T-cell (primary cell): ENCODE results near the gene DLG1. TPM values are rescaled to one million over a fixed set of nuclear protein-coding genes. Genes with fewer than 3 reads are reported as not detected.

Experiments used
- ATAC-seq, 4 experiments: fragments of 200-7000 bp in 3 of 4; fragments of 150-1000 bp in 1 of 4; cut with Tn5 transposase; replicated peaks in 1 of 4; 1 replicate in 3 of 4; 2 replicates in 1 of 4; pipeline ENCODE4 v1.10.0; 2021; ENCODE audit warnings: moderate library complexity in 3 of 4, mild to moderate bottlenecking in 2 of 4, moderate number of reproducible peaks in 1 of 4
- CTCF ChIA-PET, 2 donors: fragments of 300-600 bp; sonication (Branson Sonifier 250); formaldehyde crosslinking; loops; one replicate each; lab custom pipeline; 2022; ENCODE audit warnings: antibody characterized with exemption in 2 of 2; lab: Charles Lee
- POLR2A ChIA-PET, 2 donors: fragments of 300-600 bp; sonication (Branson Sonifier 250); formaldehyde crosslinking; loops; one replicate each; lab custom pipeline; 2022; ENCODE audit warnings: antibody characterized with exemption in 2 of 2; lab: Charles Lee
- DNase-seq, 35 experiments: peaks; one replicate each; pipeline versions ENCODE4 v3.0.0 to v3.0.0-alpha.2; 2013 to 2023
- H3K27ac ChIP-seq: one replicate; pipeline ENCODE4 v1.5.1; 2013; ENCODE audit warnings: low read length
- H3K27me3 ChIP-seq, 2 experiments: replicated peaks in 1 of 2; 1 replicate in 1 of 2; 2 replicates in 1 of 2; pipeline versions ENCODE4 v1.6.1 to v1.7.0; 2013; ENCODE audit warnings: low read length in 1 of 2, mixed read lengths in 1 of 2; ENCODE audit not compliant: control insufficient read depth in 2 of 2, insufficient read depth in 2 of 2; ENCODE audit errors: extremely low read depth in 1 of 2
- H3K36me3 ChIP-seq, 2 donors: 1 replicate in 1 of 2; 2 replicates in 1 of 2; pipeline versions ENCODE4 v1.6.1 to v1.7.0; 2013; ENCODE audit warnings: low read length in 1 of 2; ENCODE audit not compliant: control insufficient read depth in 2 of 2, insufficient read depth in 1 of 2; ENCODE audit errors: extremely low read depth in 1 of 2
- H3K4me1 ChIP-seq, 2 experiments: 1 replicate in 1 of 2; 2 replicates in 1 of 2; pipeline versions ENCODE4 v1.6.1 to v1.7.0; 2013; ENCODE audit warnings: low read length in 2 of 2, mixed read lengths in 1 of 2; ENCODE audit not compliant: insufficient read depth in 2 of 2, control insufficient read depth in 1 of 2; ENCODE audit errors: extremely low read depth in 1 of 2
- H3K4me3 ChIP-seq, 2 donors: 1 replicate in 1 of 2; 2 replicates in 1 of 2; pipeline versions ENCODE4 v1.5.1 to v1.7.0; 2013; ENCODE audit warnings: mild to moderate bottlenecking in 2 of 2, low read length in 1 of 2, moderate library complexity in 1 of 2; ENCODE audit not compliant: control insufficient read depth in 1 of 2; ENCODE audit errors: extremely low read depth in 1 of 2
- H3K9me3 ChIP-seq: 2 replicates; pipeline ENCODE4 v1.7.0; 2013
- H3K27ac Mint-ChIP-seq, 2 donors: one replicate each; pipeline ENCODE4 v1.8.0; 2020 to 2021; ENCODE audit warnings: mild to moderate bottlenecking in 2 of 2, mixed read lengths in 2 of 2
- H3K27me3 Mint-ChIP-seq, 2 donors: one replicate each; pipeline ENCODE4 v1.8.0; 2021 to 2022; ENCODE audit warnings: mixed read lengths in 2 of 2
- H3K36me3 Mint-ChIP-seq: one replicate; pipeline ENCODE4 v1.8.0; 2021; ENCODE audit warnings: mixed read lengths
- H3K4me1 Mint-ChIP-seq, 3 donors: one replicate each; pipeline ENCODE4 v1.8.0; 2020 to 2022; ENCODE audit warnings: mixed read lengths in 3 of 3, mild to moderate bottlenecking in 1 of 3
- H3K4me3 Mint-ChIP-seq, 3 donors: one replicate each; pipeline ENCODE4 v1.8.0; 2020 to 2022; ENCODE audit warnings: mild to moderate bottlenecking in 3 of 3, mixed read lengths in 3 of 3, moderate library complexity in 3 of 3
- H3K9me3 Mint-ChIP-seq, 3 donors: one replicate each; pipeline ENCODE4 v1.8.0; 2020 to 2022; ENCODE audit warnings: mixed read lengths in 3 of 3
- WGBS: methylation state at CpG from one replicate; pipeline ENCODE4 v1.1.5; 2013; ENCODE audit warnings: missing lambda C conversion rate; ENCODE audit not compliant: insufficient coverage; 5-methylcytosine and 5-hydroxymethylcytosine counted together
- total RNA-seq, 35 experiments: library from RNA in 6 of 35; stranded (reverse) in 6 of 35; fragments of 120-200 nt in 1 of 35; gene quantifications; one replicate each; pipeline versions ENCODE4 v1.2.1 to v1.2.4 and lab custom pipeline; 2013 to 2026

Gene DLG1
- total RNA-seq (10 to 100 TPM; 65.5 to 96.5 (median 68.4) TPM), total RNA-seq (lab: John Stamatoyannopoulos, UW) (63.6 to 110 (median 84.9) reads per million in 29 experiments)
- total RNA-seq (2013): 66.7 TPM

- WGBS: 0% methylated on average over 22 of the region's 29 CpGs
- POLR2A ChIA-PET: interaction anchor here (0.5 to 1.0 kb wide), 5 partner anchors 7 to 1128 kb away, joined by 3 to 8 read pairs (median 5); no protein-coding TSS in a partner anchor
These were observed at the start of gene DLG1 for GRCh38 chr3:197298341-197298944. Gene DLG1 (minus strand): TSS chr3:197298612. CDS start chr3:197297204, 1,408 bp downstream.

GRCh38 chr3:197348014-197348413 lies 49.6 kb upstream of the DLG1 start:
- no peaks in the 10 kb centered on the region for H3K4me1 ChIP-seq
- H3K4me3 Mint-ChIP-seq: no peak overlapping the region
- no peaks in the 10 kb centered on the region for H3K9me3 ChIP-seq
- H3K27me3 ChIP-seq: peaks cover 0 to 16% of the 10 kb centered on the region in 2 experiments
- H3K36me3 Mint-ChIP-seq: no peaks in the 10 kb centered on the region
- H3K9me3 Mint-ChIP-seq: no peaks in the 10 kb centered on the region
- CTCF ChIA-PET: no interaction called here
- H3K27ac ChIP-seq: no peak overlapping the region
- no peaks in the 10 kb centered on the region for H3K36me3 ChIP-seq
- H3K4me3 ChIP-seq: no peak overlapping the region
- no peak for DNase-seq
- no peak overlapping the region for H3K27ac Mint-ChIP-seq
- 67% methylated on average over 1 of the region's 6 CpGs for WGBS
- no peaks in the 10 kb centered on the region for H3K4me1 Mint-ChIP-seq
- no peak for ATAC-seq
- H3K27me3 Mint-ChIP-seq: peaks cover 3 to 6% of the 10 kb centered on the region in 2 donors
- POLR2A ChIA-PET: no interaction called here

More at GRCh38 chr3:197298341-197298944, at the start of gene DLG1:
- CTCF ChIA-PET: interaction anchor here (0.6 to 1.0 kb wide), 3 partner anchors 9 to 330 kb away, joined by 3 to 5 read pairs (median 4); no protein-coding TSS in a partner anchor
- Histone ChIP-seq H3K9me3 (no peaks in the 10 kb centered on the region), H3K4me3 (peak within 1 kb of the TSS; percentile 88 to 98), H3K36me3 (peaks cover 0 to 4% of the 10 kb centered on the region in 2 donors), H3K4me1 (peaks cover 13 to 19% of the 10 kb centered on the region in 2 experiments), H3K27ac (peak within 1 kb of the TSS; percentile 68), H3K27me3 (peaks cover 3 to 5% of the 10 kb centered on the region in 2 experiments)
- peak; percentile 53 to 83 (median 67) for DNase-seq
- peak; percentile 67 to 71 (median 70) for ATAC-seq
- no peaks in the 10 kb centered on the region for H3K36me3 Mint-ChIP-seq
- peaks cover 32 to 40% (median 34%) of the 10 kb centered on the region in 3 donors for H3K4me1 Mint-ChIP-seq
- peak within 1 kb of the TSS; percentile 89 to 91 for H3K27ac Mint-ChIP-seq
- H3K27me3 Mint-ChIP-seq: peaks cover 9 to 11% of the 10 kb centered on the region in 2 donors
- no peaks in the 10 kb centered on the region for H3K9me3 Mint-ChIP-seq
- H3K4me3 Mint-ChIP-seq: peak within 1 kb of the TSS; percentile 91 to 95 (median 93)

GRCh38 chr3:197345390-197345789 lies 47.0 kb upstream of the DLG1 start:
- no peak overlapping the region for H3K4me3 ChIP-seq
- H3K4me1 ChIP-seq: no peaks in the 10 kb centered on the region
- WGBS: 92% methylated on average over 2 of the region's 4 CpGs
- Mint-ChIP-seq H3K4me1 (no peaks in the 10 kb centered on the region), H3K36me3 (no peaks in the 10 kb centered on the region), H3K27me3 (peaks cover 3% of the 10 kb centered on the region in 2 donors), H3K4me3 (no peak overlapping the region), H3K27ac (no peak overlapping the region), H3K9me3 (no peaks in the 10 kb centered on the region)
- H3K36me3 ChIP-seq: no peaks in the 10 kb centered on the region
- ChIA-PET CTCF (no interaction called here), POLR2A (interaction anchor here in 1 of 2 donors (0.7 kb wide), 1 partner anchor 218 kb away, joined by 3 read pairs; no protein-coding TSS in a partner anchor)
- no peak overlapping the region for H3K27ac ChIP-seq
- no peaks in the 10 kb centered on the region for H3K9me3 ChIP-seq
- no peak for DNase-seq
- no peak for ATAC-seq
- H3K27me3 ChIP-seq: peaks cover 0 to 9% of the 10 kb centered on the region in 2 experiments

GRCh38 chr3:197344582-197345318 lies 46.3 kb upstream of the DLG1 start:
- Histone ChIP-seq H3K27ac (no peak overlapping the region), H3K4me3 (no peak overlapping the region), H3K36me3 (no peaks in the 10 kb centered on the region), H3K27me3 (peaks cover 0 to 9% of the 10 kb centered on the region in 2 experiments), H3K9me3 (no peaks in the 10 kb centered on the region), H3K4me1 (no peaks in the 10 kb centered on the region)
- H3K27ac Mint-ChIP-seq: no peak overlapping the region
- WGBS: 84% methylated on average over 11 of the region's 11 CpGs
- ATAC-seq (no peak), DNase-seq (no peak)
- H3K4me3 Mint-ChIP-seq: no peak overlapping the region
- ChIA-PET POLR2A (no interaction called here), CTCF (no interaction called here)
- no peaks in the 10 kb centered on the region for H3K4me1 Mint-ChIP-seq
- no peaks in the 10 kb centered on the region for H3K9me3 Mint-ChIP-seq
- H3K36me3 Mint-ChIP-seq: no peaks in the 10 kb centered on the region
- H3K27me3 Mint-ChIP-seq: peaks cover 3% of the 10 kb centered on the region in 2 donors

- Histone ChIP-seq H3K27me3 (peaks cover 0 to 3% of the 10 kb centered on the region in 2 experiments), H3K36me3 (no peaks in the 10 kb centered on the region), H3K9me3 (no peaks in the 10 kb centered on the region), H3K27ac (no peak overlapping the region), H3K4me3 (no peak overlapping the region), H3K4me1 (no peaks in the 10 kb centered on the region)
- ATAC-seq (no peak), DNase-seq (no peak)
- Mint-ChIP-seq H3K36me3 (no peaks in the 10 kb centered on the region), H3K4me3 (no peak overlapping the region), H3K9me3 (no peaks in the 10 kb centered on the region), H3K27ac (no peak overlapping the region), H3K27me3 (peaks cover under 1 to 3% of the 10 kb centered on the region in 2 donors), H3K4me1 (no peaks in the 10 kb centered on the region)
- POLR2A ChIA-PET: no interaction called here
- WGBS: 82% methylated on average over 9 of the region's 10 CpGs
- CTCF ChIA-PET: no interaction called here
These were observed 45.4 kb upstream of the DLG1 start for GRCh38 chr3:197343656-197344408.

- DNase-seq (no peak), ATAC-seq (no peak)
- H3K36me3 Mint-ChIP-seq: no peaks in the 10 kb centered on the region
- no peak overlapping the region for H3K4me3 Mint-ChIP-seq
- WGBS: 64% methylated on average over 4 of the region's 6 CpGs
- Histone ChIP-seq H3K4me3 (no peak overlapping the region), H3K9me3 (no peaks in the 10 kb centered on the region), H3K27me3 (peaks cover 0 to 3% of the 10 kb centered on the region in 2 experiments), H3K36me3 (no peaks in the 10 kb centered on the region), H3K4me1 (no peaks in the 10 kb centered on the region), H3K27ac (no peak overlapping the region)
- CTCF ChIA-PET: no interaction called here
- POLR2A ChIA-PET: no interaction called here
- peaks cover 0 to 3% of the 10 kb centered on the region in 2 donors for H3K27me3 Mint-ChIP-seq
- H3K4me1 Mint-ChIP-seq: no peaks in the 10 kb centered on the region
- H3K9me3 Mint-ChIP-seq: no peaks in the 10 kb centered on the region
- H3K27ac Mint-ChIP-seq: no peak overlapping the region
These were observed 44.7 kb upstream of the DLG1 start for GRCh38 chr3:197343111-197343510.
